DND-41 (cell line): ENCODE results near the gene VIPAS39.

Experiments used
- ATAC-seq: fragments of 200-7000 bp; cut with Tn5 transposase; 3 replicates; pipeline ENCODE4 v1.9.1; 2021; ENCODE audit warnings: low read depth; ENCODE audit not compliant: insufficient read depth
- DNase-seq: peaks from one replicate; pipeline ENCODE4 v3.0.0-alpha.2; 2020
- H2AFZ ChIP-seq: 2 replicates; pipeline ENCODE4 v1.6.0; 2012; ENCODE audit warnings: low read depth, low read length
- H3K27ac ChIP-seq: 2 replicates; pipeline ENCODE4 v1.5.1; 2012; ENCODE audit warnings: low read length, inconsistent platforms
- H3K27me3 ChIP-seq: fragments of 200-600 bp; sonication (generic); 2 replicates; pipeline ENCODE4 v1.6.0; 2012; ENCODE audit warnings: low read length, mild to moderate bottlenecking, inconsistent platforms; ENCODE audit not compliant: insufficient read depth, poor library complexity
- H3K36me3 ChIP-seq: 2 replicates; pipeline ENCODE4 v1.5.1; 2012; ENCODE audit warnings: low read length, inconsistent platforms; ENCODE audit not compliant: insufficient read depth
- H3K4me1 ChIP-seq: 2 replicates; pipeline ENCODE4 v1.5.1; 2012; ENCODE audit warnings: mild to moderate bottlenecking, low read length; ENCODE audit not compliant: insufficient read depth
- H3K4me2 ChIP-seq: 2 replicates; pipeline ENCODE4 v1.6.0; 2012; ENCODE audit warnings: mild to moderate bottlenecking, moderate library complexity, low read length, inconsistent platforms; ENCODE audit not compliant: insufficient read depth
- H3K4me3 ChIP-seq, 2 experiments: fragments of 200-600 bp in 1 of 2; shearing (Covaris generic) in 1 of 2; 2 replicates each; pipeline ENCODE4 v1.5.1; 2012 to 2016; ENCODE audit warnings: inconsistent platforms in 2 of 2, low read length in 2 of 2, mild to moderate bottlenecking in 2 of 2, low read depth in 1 of 2, moderate library complexity in 1 of 2
- H3K79me2 ChIP-seq: 2 replicates; pipeline ENCODE4 v1.6.0; 2012; ENCODE audit warnings: low read length, inconsistent platforms; ENCODE audit not compliant: insufficient read depth
- H3K9ac ChIP-seq: 2 replicates; pipeline ENCODE4 v1.6.0; 2012; ENCODE audit warnings: low read depth, mild to moderate bottlenecking, inconsistent platforms, low read length, moderate library complexity
- H3K9me3 ChIP-seq: 2 replicates; pipeline ENCODE4 v1.5.1; 2012; ENCODE audit warnings: low read length, moderate library complexity, mild to moderate bottlenecking, inconsistent platforms; ENCODE audit not compliant: insufficient read depth, severe bottlenecking
- H4K20me1 ChIP-seq: 2 replicates; pipeline ENCODE4 v1.6.0; 2012; ENCODE audit warnings: low read length; ENCODE audit not compliant: insufficient read depth
- EZH2 ChIP-seq: IDR thresholded peaks from 3 replicates; pipeline ENCODE4 v1.6.1; 2012; ENCODE audit warnings: borderline replicate concordance, low read depth, mild to moderate bottlenecking, moderate library complexity, low read length, inconsistent platforms; ENCODE audit not compliant: severe bottlenecking
- TF ChIP-seq, protein P1 (sequence below): IDR thresholded peaks from 2 replicates; pipeline ENCODE4 v1.5.1; 2012; ENCODE audit warnings: borderline replicate concordance, low read length, moderate library complexity, mild to moderate bottlenecking; ENCODE audit not compliant: poor library complexity, severe bottlenecking; ENCODE audit errors: extremely low read depth

Gene VIPAS39

GRCh38 chr14:77442196-77442595 lies 15.2 kb downstream of the VIPAS39 start:
- no peak overlapping the region for H3K9ac ChIP-seq
- H3K4me3 ChIP-seq, result no peak overlapping the region
- ATAC-seq (no peak), DNase-seq (no peak)
- TF ChIP-seq, protein P1, sequence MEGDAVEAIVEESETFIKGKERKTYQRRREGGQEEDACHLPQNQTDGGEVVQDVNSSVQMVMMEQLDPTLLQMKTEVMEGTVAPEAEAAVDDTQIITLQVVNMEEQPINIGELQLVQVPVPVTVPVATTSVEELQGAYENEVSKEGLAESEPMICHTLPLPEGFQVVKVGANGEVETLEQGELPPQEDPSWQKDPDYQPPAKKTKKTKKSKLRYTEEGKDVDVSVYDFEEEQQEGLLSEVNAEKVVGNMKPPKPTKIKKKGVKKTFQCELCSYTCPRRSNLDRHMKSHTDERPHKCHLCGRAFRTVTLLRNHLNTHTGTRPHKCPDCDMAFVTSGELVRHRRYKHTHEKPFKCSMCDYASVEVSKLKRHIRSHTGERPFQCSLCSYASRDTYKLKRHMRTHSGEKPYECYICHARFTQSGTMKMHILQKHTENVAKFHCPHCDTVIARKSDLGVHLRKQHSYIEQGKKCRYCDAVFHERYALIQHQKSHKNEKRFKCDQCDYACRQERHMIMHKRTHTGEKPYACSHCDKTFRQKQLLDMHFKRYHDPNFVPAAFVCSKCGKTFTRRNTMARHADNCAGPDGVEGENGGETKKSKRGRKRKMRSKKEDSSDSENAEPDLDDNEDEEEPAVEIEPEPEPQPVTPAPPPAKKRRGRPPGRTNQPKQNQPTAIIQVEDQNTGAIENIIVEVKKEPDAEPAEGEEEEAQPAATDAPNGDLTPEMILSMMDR, result no peak
- no peak for TF ChIP-seq EZH2
- H3K36me3 ChIP-seq, result peaks cover 52% of the 10 kb centered on the region
- no peaks in the 10 kb centered on the region for H4K20me1 ChIP-seq
- H3K4me2 ChIP-seq, result no peak overlapping the region
- no peak overlapping the region for H2AFZ ChIP-seq
- no peaks in the 10 kb centered on the region for H3K79me2 ChIP-seq
- H3K27ac ChIP-seq, result no peak overlapping the region
- no peaks in the 10 kb centered on the region for H3K4me1 ChIP-seq
- no peaks in the 10 kb centered on the region for H3K9me3 ChIP-seq
- no peaks in the 10 kb centered on the region for H3K27me3 ChIP-seq

- H2AFZ ChIP-seq, result no peak overlapping the region
- ATAC-seq, result no peak
- H3K36me3 ChIP-seq, result peaks cover 64% of the 10 kb centered on the region
Observed at GRCh38 chr14:77439861-77440260, 17.5 kb downstream of the VIPAS39 start.

GRCh38 chr14:77438596-77438995 lies 18.8 kb downstream of the VIPAS39 start:
- Histone ChIP-seq H3K4me2 (no peak overlapping the region), H3K27ac (no peak overlapping the region), H4K20me1 (no peaks in the 10 kb centered on the region), H3K27me3 (no peaks in the 10 kb centered on the region), H3K9me3 (no peaks in the 10 kb centered on the region), H3K36me3 (peaks cover 63% of the 10 kb centered on the region), H2AFZ (no peak overlapping the region), H3K4me1 (no peaks in the 10 kb centered on the region), H3K9ac (no peak overlapping the region), H3K4me3 (no peak overlapping the region), H3K79me2 (no peaks in the 10 kb centered on the region)
- no peak for ATAC-seq
- TF ChIP-seq, protein P1, result no peak
- no peak for TF ChIP-seq EZH2
- no peak for DNase-seq

More at GRCh38 chr14:77439861-77440260, 17.5 kb downstream of the VIPAS39 start:
- no peak overlapping the region for H3K27ac ChIP-seq
- H3K27me3 ChIP-seq, result no peaks in the 10 kb centered on the region
- no peak for DNase-seq
- no peak overlapping the region for H3K4me2 ChIP-seq
- H3K79me2 ChIP-seq, result no peaks in the 10 kb centered on the region
- H3K4me3 ChIP-seq, result no peak overlapping the region
- TF ChIP-seq EZH2, result no peak
- TF ChIP-seq, protein P1, result no peak
- no peaks in the 10 kb centered on the region for H3K9me3 ChIP-seq
- H3K4me1 ChIP-seq, result no peaks in the 10 kb centered on the region
- no peaks in the 10 kb centered on the region for H4K20me1 ChIP-seq
- H3K9ac ChIP-seq, result no peak overlapping the region

GRCh38 chr14:77436042-77436441 lies 21.4 kb downstream of the VIPAS39 start:
- no peaks in the 10 kb centered on the region for H3K27me3 ChIP-seq
- no peak for ATAC-seq
- DNase-seq, result no peak
- H3K27ac ChIP-seq, result no peak overlapping the region
- H4K20me1 ChIP-seq, result no peaks in the 10 kb centered on the region
- TF ChIP-seq EZH2, result no peak
- TF ChIP-seq, protein P1, result no peak
- H3K4me3 ChIP-seq, result no peak overlapping the region
- no peaks in the 10 kb centered on the region for H3K4me1 ChIP-seq
- no peaks in the 10 kb centered on the region for H3K9me3 ChIP-seq
- H2AFZ ChIP-seq, result no peak overlapping the region
- H3K36me3 ChIP-seq, result peaks cover 55% of the 10 kb centered on the region
- H3K4me2 ChIP-seq, result no peak overlapping the region
- no peaks in the 10 kb centered on the region for H3K79me2 ChIP-seq
- no peak overlapping the region for H3K9ac ChIP-seq
